Gastrocnemius medialis (tissue), 4 donors: Measurements from ENCODE around the gene ZBTB6.

Experiments used
- POLR2A ChIP-seq, 2 donors: fragments of 450-650 bp; IDR thresholded peaks; one replicate each; pipeline ENCODE4 v1.6.1; 2017; ENCODE audit warnings: antibody characterized with exemption in 2 of 2, mild to moderate bottlenecking in 2 of 2, moderate library complexity in 2 of 2
- TF ChIP-seq, protein P1 (sequence below), 5 experiments: fragments of 450-650 bp in 3 of 5; fragments of 200-600 bp in 2 of 5; sonication (generic) in 2 of 5; IDR thresholded peaks in 4 of 5; conservative IDR thresholded peaks in 1 of 5; 1 replicate in 4 of 5; 2 replicates in 1 of 5; pipeline ENCODE4 v1.5.1; 2016 to 2019; ENCODE audit warnings: antibody characterized with exemption in 5 of 5, mild to moderate bottlenecking in 3 of 5, moderate library complexity in 3 of 5

DNA sequence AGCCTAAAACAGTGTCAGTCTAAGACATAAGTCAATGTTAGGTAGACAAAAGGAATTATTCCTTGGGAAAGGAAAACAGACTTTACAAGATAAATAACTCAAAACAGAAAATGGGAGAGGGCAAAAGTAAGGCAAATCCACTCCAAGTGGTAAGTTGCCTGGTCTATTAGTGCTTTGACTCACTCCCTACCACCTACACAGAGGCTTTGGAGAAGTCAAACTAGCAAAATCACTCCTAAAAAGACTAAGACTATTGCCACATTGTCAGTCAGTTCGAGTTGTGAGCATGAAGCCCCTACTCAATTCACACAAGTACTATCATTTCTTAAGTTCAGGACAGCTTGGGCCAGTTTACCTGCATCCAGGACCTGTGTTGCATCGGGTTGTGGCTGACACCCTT lies 5.2 kb upstream of the ZBTB6 start:
- TF ChIP-seq, protein P1, sequence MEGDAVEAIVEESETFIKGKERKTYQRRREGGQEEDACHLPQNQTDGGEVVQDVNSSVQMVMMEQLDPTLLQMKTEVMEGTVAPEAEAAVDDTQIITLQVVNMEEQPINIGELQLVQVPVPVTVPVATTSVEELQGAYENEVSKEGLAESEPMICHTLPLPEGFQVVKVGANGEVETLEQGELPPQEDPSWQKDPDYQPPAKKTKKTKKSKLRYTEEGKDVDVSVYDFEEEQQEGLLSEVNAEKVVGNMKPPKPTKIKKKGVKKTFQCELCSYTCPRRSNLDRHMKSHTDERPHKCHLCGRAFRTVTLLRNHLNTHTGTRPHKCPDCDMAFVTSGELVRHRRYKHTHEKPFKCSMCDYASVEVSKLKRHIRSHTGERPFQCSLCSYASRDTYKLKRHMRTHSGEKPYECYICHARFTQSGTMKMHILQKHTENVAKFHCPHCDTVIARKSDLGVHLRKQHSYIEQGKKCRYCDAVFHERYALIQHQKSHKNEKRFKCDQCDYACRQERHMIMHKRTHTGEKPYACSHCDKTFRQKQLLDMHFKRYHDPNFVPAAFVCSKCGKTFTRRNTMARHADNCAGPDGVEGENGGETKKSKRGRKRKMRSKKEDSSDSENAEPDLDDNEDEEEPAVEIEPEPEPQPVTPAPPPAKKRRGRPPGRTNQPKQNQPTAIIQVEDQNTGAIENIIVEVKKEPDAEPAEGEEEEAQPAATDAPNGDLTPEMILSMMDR (IDR thresholded peaks at IDR 0.05 in 4 of 5, conservative IDR thresholded peaks at IDR 0.05 in 1 of 5): no peak
- TF ChIP-seq POLR2A (IDR thresholded peaks at IDR 0.05): no peak
